Activated naive CD8-positive, alpha-beta T cell treated with anti-CD3 and anti-CD28 coated beads, Interleukin-2, amount 50 U/mL, for 24 hours (primary cell): ENCODE data around the gene VCY.
"Not testable (repeated sequence)": the region's sequence is repeated elsewhere in the genome, so short reads cannot be mapped to it uniquely, and the experiment has no call there.

Experiments used
- ATAC-seq: fragments of 150-1000 bp; cut with Tn5 transposase; one replicate; pipeline ENCODE4 v1.10.0; 2021
- DNase-seq: peaks from one replicate; pipeline ENCODE4 v3.0.0; 2021
- H3K27ac Mint-ChIP-seq: one replicate; pipeline ENCODE4 v1.8.0; 2021; ENCODE audit warnings: mild to moderate bottlenecking, mixed read lengths
- H3K27me3 Mint-ChIP-seq: one replicate; pipeline ENCODE4 v1.8.0; 2021; ENCODE audit warnings: mixed read lengths
- H3K36me3 Mint-ChIP-seq: one replicate; pipeline ENCODE4 v1.8.0; 2021; ENCODE audit warnings: low read depth, mixed read lengths
- H3K4me1 Mint-ChIP-seq: one replicate; pipeline ENCODE4 v1.8.0; 2021; ENCODE audit warnings: mixed read lengths
- H3K4me3 Mint-ChIP-seq: one replicate; pipeline ENCODE4 v1.8.0; 2021; ENCODE audit warnings: mild to moderate bottlenecking, moderate library complexity, mixed read lengths
- H3K9me3 Mint-ChIP-seq: one replicate; pipeline ENCODE4 v1.8.0; 2021; ENCODE audit warnings: mixed read lengths

Gene VCY

DNA sequence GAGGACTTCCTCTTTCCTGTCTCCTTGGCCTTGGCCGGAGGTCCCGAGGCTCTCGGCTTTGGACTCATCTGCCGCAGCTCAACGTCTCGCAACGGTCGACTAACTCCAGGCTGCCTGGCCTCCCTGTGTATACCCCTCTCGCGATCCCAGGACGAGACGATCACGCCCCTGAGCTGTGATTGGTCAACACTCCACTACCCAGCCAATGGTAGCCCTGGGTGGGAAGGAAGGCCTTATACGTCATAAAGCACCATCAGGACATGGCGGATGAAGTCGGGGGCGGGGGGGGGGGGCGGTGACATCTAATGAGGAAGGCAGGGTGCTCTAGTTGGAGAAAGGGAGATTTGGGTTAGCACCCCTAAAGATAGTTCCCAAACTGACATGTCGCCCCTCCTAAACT lies at the start of gene VCY:
Gene VCY, minus strand, starts transcription at position 101 of the 400 bp plus-strand sequence. Its CDS starts 33 bp downstream, at position 68.
- H3K27ac Mint-ChIP-seq, DNase-seq, H3K9me3 Mint-ChIP-seq, H3K4me3 Mint-ChIP-seq, H3K4me1 Mint-ChIP-seq, H3K27me3 Mint-ChIP-seq, ATAC-seq, H3K36me3 Mint-ChIP-seq: not testable (repeated sequence)

DNA sequence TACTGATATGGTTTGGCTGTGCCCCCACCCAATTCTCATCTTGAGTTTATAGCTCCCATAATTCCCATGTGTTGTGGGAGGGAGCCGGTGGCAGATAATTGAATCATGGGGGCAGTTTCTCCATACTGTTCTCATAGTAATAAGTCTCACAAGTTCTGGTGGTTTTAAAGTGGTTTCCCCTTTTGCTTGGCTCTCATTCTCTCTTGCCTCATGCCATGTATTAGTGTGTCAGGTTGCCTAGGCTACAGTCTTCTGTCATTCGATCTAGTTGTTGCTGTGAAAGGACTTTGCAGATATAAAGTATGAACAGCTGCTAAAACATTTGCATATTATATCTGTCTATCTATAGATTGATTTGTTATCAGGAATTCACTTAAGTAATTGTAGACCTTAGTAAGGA lies 44.1 kb upstream of the VCY start:
- not testable (repeated sequence) for H3K27me3 Mint-ChIP-seq, H3K4me1 Mint-ChIP-seq, H3K9me3 Mint-ChIP-seq, H3K36me3 Mint-ChIP-seq, DNase-seq, H3K27ac Mint-ChIP-seq, ATAC-seq, H3K4me3 Mint-ChIP-seq

DNA sequence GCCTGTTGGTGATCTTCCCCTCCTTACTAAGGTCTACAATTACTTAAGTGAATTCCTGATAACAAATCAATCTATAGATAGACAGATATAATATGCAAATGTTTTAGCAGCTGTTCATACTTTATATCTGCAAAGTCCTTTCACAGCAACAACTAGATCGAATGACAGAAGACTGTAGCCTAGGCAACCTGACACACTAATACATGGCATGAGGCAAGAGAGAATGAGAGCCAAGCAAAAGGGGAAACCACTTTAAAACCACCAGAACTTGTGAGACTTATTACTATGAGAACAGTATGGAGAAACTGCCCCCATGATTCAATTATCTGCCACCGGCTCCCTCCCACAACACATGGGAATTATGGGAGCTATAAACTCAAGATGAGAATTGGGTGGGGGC lies 25.6 kb upstream of the VCY start:
- not testable (repeated sequence) for H3K4me1 Mint-ChIP-seq, ATAC-seq, H3K36me3 Mint-ChIP-seq, H3K9me3 Mint-ChIP-seq, H3K27me3 Mint-ChIP-seq, DNase-seq, H3K4me3 Mint-ChIP-seq, H3K27ac Mint-ChIP-seq

DNA sequence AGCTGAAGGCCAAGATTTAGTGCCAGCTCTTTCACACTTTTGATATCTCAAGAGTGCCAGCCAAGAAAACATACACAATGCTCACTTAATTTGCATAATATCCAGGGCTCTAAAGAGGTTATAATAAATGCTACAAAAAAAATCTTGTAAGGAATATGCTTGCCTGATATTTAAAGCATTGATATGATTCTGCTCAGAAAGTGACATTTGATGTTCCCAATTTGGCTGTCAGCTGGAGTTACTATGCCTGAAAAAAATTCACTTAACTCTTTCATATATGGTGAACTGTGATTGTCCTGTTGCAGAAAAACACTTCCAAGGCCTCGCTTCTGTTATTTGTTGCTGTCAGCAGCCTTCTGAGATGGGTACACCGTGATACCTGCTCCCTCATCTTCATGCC lies 43.9 kb downstream of the VCY start:
- H3K4me1 Mint-ChIP-seq, H3K27ac Mint-ChIP-seq, ATAC-seq, H3K4me3 Mint-ChIP-seq, DNase-seq, H3K9me3 Mint-ChIP-seq, H3K36me3 Mint-ChIP-seq, H3K27me3 Mint-ChIP-seq: not testable (repeated sequence)
